ENCODE measurements around the gene LATS2.

DNA sequence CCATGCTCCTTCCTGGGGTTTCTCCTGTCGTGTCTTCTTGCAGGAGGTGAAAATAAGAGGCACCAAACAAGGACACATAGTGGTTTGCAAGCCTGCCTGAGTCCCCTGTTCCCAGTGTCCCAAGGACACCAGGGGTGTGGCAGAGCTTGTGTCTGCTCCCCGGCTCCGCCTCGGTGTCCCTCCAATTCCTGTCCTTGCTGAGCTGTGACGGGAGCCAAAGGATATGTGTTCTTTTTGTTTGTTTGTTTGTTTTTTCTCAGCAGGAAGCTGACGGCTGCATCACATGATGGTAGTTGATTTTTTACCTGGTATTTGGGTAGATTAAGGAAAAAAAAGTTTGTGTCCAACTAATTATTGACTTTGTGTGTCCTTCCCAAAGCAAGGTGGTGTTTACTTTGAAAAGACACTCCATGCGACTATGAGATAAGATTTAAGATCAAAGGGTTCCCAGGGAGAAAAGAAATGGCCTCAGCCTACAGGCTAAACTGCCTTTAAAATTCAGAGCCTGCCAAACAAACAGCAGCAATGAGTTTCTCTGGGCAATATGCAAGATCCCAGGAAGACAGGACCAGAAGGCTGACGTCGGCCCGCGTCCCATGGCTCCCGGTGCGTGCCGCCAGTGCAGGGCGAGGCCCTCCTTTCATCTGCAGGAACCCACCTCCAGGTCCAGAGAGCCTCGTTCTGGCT lies 108.0 kb downstream of the LATS2 start:
- TF ChIP-seq, protein P1, sequence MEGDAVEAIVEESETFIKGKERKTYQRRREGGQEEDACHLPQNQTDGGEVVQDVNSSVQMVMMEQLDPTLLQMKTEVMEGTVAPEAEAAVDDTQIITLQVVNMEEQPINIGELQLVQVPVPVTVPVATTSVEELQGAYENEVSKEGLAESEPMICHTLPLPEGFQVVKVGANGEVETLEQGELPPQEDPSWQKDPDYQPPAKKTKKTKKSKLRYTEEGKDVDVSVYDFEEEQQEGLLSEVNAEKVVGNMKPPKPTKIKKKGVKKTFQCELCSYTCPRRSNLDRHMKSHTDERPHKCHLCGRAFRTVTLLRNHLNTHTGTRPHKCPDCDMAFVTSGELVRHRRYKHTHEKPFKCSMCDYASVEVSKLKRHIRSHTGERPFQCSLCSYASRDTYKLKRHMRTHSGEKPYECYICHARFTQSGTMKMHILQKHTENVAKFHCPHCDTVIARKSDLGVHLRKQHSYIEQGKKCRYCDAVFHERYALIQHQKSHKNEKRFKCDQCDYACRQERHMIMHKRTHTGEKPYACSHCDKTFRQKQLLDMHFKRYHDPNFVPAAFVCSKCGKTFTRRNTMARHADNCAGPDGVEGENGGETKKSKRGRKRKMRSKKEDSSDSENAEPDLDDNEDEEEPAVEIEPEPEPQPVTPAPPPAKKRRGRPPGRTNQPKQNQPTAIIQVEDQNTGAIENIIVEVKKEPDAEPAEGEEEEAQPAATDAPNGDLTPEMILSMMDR (IDR thresholded peaks at IDR 0.05) = no peak
- no peak for TF ChIP-seq POLR2A (IDR thresholded peaks at IDR 0.05)

Data from uterus (tissue), 2 donors.